SK-N-SH treated with all-trans-retinoic acid at 6 μM for 48 hours (cell line): ENCODE results near the gene CFD.

ENCODE experiments used
- ARNTL ChIP-seq: fragments of 450-650 bp; formaldehyde crosslinking; IDR thresholded peaks from 2 replicates; pipeline ENCODE4 v1.5.0; 2020; ENCODE audit warnings: low read depth, mild to moderate bottlenecking, moderate library complexity, borderline replicate concordance
- CREB5 ChIP-seq: fragments of 250-450 bp; sonication (Bioruptor Pico); IDR thresholded peaks from 2 replicates; pipeline ENCODE4 v1.5.1; 2020; ENCODE audit warnings: low read depth, mild to moderate bottlenecking, moderate library complexity
- CSDC2 ChIP-seq: fragments of 250-450 bp; sonication (Bioruptor Pico); IDR thresholded peaks from 2 replicates; pipeline ENCODE4 v1.5.0; 2020; ENCODE audit warnings: mild to moderate bottlenecking, moderate library complexity
- ESRRG ChIP-seq: fragments of 250-450 bp; sonication (Bioruptor Pico); IDR thresholded peaks from 2 replicates; pipeline ENCODE4 v1.6.1; 2021; ENCODE audit warnings: mild to moderate bottlenecking
- GLIS3 ChIP-seq: fragments of 250-450 bp; sonication (Bioruptor Pico); IDR thresholded peaks from 2 replicates; pipeline ENCODE4 v1.5.0; 2020; ENCODE audit warnings: mild to moderate bottlenecking, moderate library complexity
- OSR1 ChIP-seq: fragments of 250-450 bp; sonication (Bioruptor Pico); IDR thresholded peaks from 2 replicates; pipeline ENCODE4 v1.8.0; 2022; ENCODE audit warnings: moderate library complexity, mild to moderate bottlenecking, inconsistent platforms
- PATZ1 ChIP-seq: fragments of 250-450 bp; sonication (Bioruptor Pico); IDR thresholded peaks from 2 replicates; pipeline ENCODE4 v1.8.0; 2020; ENCODE audit warnings: mild to moderate bottlenecking, moderate library complexity, borderline replicate concordance
- RARB ChIP-seq: fragments of 250-450 bp; sonication (Bioruptor Pico); IDR thresholded peaks from 2 replicates; pipeline ENCODE4 v1.8.0; 2021; ENCODE audit warnings: mild to moderate bottlenecking, moderate library complexity
- TOX ChIP-seq: fragments of 250-450 bp; sonication (Bioruptor Pico); IDR thresholded peaks from 2 replicates; pipeline ENCODE4 v1.8.0; 2021; ENCODE audit warnings: mild to moderate bottlenecking, moderate library complexity, borderline replicate concordance
- TSHZ2 ChIP-seq: fragments of 250-450 bp; sonication (Bioruptor Pico); IDR thresholded peaks from 2 replicates; pipeline ENCODE4 v1.5.0; 2020; ENCODE audit warnings: mild to moderate bottlenecking, moderate library complexity
- ZC3H10 ChIP-seq: fragments of 250-450 bp; sonication (Bioruptor Pico); IDR thresholded peaks from 2 replicates; pipeline ENCODE4 v1.5.1; 2021; ENCODE audit warnings: mild to moderate bottlenecking, moderate library complexity
- ZFP3 ChIP-seq: fragments of 250-450 bp; sonication (Bioruptor Pico); IDR thresholded peaks from 2 replicates; pipeline ENCODE4 v1.5.0; 2020; ENCODE audit warnings: mild to moderate bottlenecking, moderate library complexity
- ZNF8 ChIP-seq: fragments of 450-650 bp; formaldehyde crosslinking; IDR thresholded peaks from 2 replicates; pipeline ENCODE4 v1.5.0; 2020; ENCODE audit warnings: mild to moderate bottlenecking, moderate library complexity
- TF ChIP-seq, protein P1 (sequence below): fragments of 250-450 bp; sonication (Bioruptor Pico); IDR thresholded peaks from 2 replicates; pipeline ENCODE4 v1.5.1; 2021; ENCODE audit warnings: mild to moderate bottlenecking, moderate library complexity

GRCh38 chr19:831407-832369, 27.8 kb upstream of the CFD start:
- TF ChIP-seq CSDC2 (CRISPR knock-in tag) (no peak), TSHZ2 (CRISPR knock-in tag) (no peak), RARB (CRISPR knock-in tag) (no peak), CREB5 (CRISPR knock-in tag) (no peak), TOX (CRISPR knock-in tag) (no peak), ZFP3 (CRISPR knock-in tag) (no peak), PATZ1 (CRISPR knock-in tag) (no peak), OSR1 (CRISPR knock-in tag) (no peak), GLIS3 (no peak), ESRRG (CRISPR knock-in tag) (no peak), ZNF8 (no peak), ARNTL (CRISPR knock-in tag) (no peak), ZC3H10 (CRISPR knock-in tag) (no peak)
- TF ChIP-seq, protein P1, sequence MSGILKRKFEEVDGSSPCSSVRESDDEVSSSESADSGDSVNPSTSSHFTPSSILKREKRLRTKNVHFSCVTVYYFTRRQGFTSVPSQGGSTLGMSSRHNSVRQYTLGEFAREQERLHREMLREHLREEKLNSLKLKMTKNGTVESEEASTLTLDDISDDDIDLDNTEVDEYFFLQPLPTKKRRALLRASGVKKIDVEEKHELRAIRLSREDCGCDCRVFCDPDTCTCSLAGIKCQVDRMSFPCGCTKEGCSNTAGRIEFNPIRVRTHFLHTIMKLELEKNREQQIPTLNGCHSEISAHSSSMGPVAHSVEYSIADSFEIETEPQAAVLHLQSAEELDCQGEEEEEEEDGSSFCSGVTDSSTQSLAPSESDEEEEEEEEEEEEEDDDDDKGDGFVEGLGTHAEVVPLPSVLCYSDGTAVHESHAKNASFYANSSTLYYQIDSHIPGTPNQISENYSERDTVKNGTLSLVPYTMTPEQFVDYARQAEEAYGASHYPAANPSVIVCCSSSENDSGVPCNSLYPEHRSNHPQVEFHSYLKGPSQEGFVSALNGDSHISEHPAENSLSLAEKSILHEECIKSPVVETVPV (CRISPR knock-in tag) = no peak
